Endothelial cell (in vitro differentiated cells): ENCODE measurements around the gene CHN2. TPM values are rescaled to one million over a fixed set of nuclear protein-coding genes. Genes with fewer than 3 reads are reported as not detected.
"Not testable (repeated sequence)": the region's sequence is repeated elsewhere in the genome, so short reads cannot be mapped to it uniquely, and the experiment has no call there.

Source experiments
- DNase-seq: peaks from one replicate; pipeline ENCODE4 v3.0.0; 2021; ENCODE audit warnings: low spot score
- H3K27ac Mint-ChIP-seq: one replicate; pipeline ENCODE4 v1.8.0; 2021; ENCODE audit warnings: mixed read lengths, inconsistent platforms; ENCODE audit not compliant: unreplicated experiment
- H3K27me3 Mint-ChIP-seq: one replicate; pipeline ENCODE4 v1.8.0; 2021; ENCODE audit warnings: mild to moderate bottlenecking, moderate library complexity, mixed read lengths, inconsistent platforms; ENCODE audit not compliant: unreplicated experiment
- H3K36me3 Mint-ChIP-seq: one replicate; pipeline ENCODE4 v1.8.0; 2021; ENCODE audit warnings: mild to moderate bottlenecking, low read depth, mixed read lengths, inconsistent platforms; ENCODE audit not compliant: unreplicated experiment
- H3K4me1 Mint-ChIP-seq: one replicate; pipeline ENCODE4 v1.8.0; 2021; ENCODE audit warnings: mild to moderate bottlenecking, mixed read lengths, inconsistent platforms; ENCODE audit not compliant: unreplicated experiment
- H3K4me3 Mint-ChIP-seq: one replicate; pipeline ENCODE4 v1.8.0; 2021; ENCODE audit warnings: mild to moderate bottlenecking, mixed read lengths, inconsistent platforms; ENCODE audit not compliant: unreplicated experiment
- H3K9me3 Mint-ChIP-seq: one replicate; pipeline ENCODE4 v1.8.0; 2021; ENCODE audit warnings: mixed read lengths, inconsistent platforms; ENCODE audit not compliant: unreplicated experiment
- total RNA-seq: library from RNA; stranded (reverse); fragmentation: NEBNext Ultra II Directional; extraction: Animal tissue kit (Norgen Biotek cat#: 25700); gene quantifications from one replicate; pipeline ENCODE4 v1.2.1, GENCODE V29; 2021; ENCODE audit not compliant: unreplicated experiment
- TF ChIP-seq, protein P1 (sequence below): fragments of 200-600 bp; sonication (generic); IDR thresholded peaks from one replicate; pipeline ENCODE4 v1.5.0; 2021; ENCODE audit warnings: antibody characterized with exemption; ENCODE audit not compliant: unreplicated experiment

The CHN2 gene
- total RNA-seq, 1 donor from 2014 or later: 3.4 TPM

DNA sequence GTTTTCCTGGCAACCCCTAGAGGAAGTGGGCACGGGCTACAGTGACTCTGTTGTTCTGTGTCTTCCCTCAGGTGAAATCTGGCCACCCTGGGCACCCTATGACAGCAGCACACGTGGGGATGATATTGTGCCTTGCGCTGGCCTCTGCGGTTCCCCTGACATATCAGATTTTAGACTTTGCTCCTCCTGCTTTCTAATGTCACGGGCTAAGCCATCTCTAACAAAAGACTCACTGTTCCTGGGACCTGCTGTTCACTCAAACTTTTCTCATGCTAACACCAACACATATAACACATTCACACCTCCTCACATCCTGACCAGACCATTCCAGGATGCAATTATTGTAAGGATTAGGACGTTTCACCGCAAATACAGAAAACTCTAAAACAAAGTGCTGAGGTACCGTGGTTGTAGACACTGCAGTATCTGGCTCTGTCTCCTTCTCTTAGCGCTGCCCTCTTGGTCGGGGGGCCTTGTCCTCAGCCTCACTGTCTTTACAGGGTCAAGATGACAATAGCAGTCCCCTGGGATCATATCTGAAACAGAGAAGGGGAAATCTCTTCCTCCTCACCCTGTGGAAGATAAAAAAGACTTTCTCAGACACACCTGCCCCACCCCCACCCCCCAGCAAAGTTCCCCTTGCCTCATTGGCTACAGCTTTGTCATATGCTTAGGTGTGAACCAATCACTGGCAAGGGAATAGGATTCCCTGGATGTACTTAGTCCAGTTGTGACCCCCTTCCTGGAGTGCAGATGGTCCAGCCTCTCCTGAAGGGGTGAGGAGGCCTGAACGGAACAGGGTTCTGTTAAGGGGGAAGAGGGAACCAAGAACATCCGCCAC lies 14.1 kb downstream of the CHN2 start:
- Mint-ChIP-seq H3K4me3 (no peak overlapping the region), H3K4me1 (no peaks in the 10 kb centered on the region), H3K36me3 (no peaks in the 10 kb centered on the region), H3K9me3 (no peaks in the 10 kb centered on the region), H3K27me3 (peaks cover 4% of the 10 kb centered on the region), H3K27ac (no peak overlapping the region)
- no peak for DNase-seq
- TF ChIP-seq, protein P1, sequence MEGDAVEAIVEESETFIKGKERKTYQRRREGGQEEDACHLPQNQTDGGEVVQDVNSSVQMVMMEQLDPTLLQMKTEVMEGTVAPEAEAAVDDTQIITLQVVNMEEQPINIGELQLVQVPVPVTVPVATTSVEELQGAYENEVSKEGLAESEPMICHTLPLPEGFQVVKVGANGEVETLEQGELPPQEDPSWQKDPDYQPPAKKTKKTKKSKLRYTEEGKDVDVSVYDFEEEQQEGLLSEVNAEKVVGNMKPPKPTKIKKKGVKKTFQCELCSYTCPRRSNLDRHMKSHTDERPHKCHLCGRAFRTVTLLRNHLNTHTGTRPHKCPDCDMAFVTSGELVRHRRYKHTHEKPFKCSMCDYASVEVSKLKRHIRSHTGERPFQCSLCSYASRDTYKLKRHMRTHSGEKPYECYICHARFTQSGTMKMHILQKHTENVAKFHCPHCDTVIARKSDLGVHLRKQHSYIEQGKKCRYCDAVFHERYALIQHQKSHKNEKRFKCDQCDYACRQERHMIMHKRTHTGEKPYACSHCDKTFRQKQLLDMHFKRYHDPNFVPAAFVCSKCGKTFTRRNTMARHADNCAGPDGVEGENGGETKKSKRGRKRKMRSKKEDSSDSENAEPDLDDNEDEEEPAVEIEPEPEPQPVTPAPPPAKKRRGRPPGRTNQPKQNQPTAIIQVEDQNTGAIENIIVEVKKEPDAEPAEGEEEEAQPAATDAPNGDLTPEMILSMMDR: no peak

DNA sequence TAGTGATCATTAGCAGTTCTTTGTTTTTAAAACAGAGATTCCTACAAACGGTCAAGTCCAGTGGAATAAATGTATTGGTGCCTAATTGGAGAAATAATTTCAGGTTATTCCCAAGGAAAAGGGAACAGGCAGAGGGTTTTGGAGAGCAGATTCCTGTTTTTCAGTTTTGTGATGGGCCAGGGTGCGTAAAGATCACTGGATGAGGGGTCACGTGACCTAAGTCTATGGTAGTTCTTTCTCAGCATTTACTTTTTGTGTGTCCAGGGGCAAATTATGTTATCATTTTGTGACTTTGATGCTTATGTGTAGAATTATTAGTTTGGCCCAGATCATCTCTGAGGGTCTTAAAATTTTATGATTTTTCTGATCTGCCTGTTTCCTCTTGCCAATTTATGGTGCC lies 15.2 kb downstream of the CHN2 start:
- DNase-seq: no peak

DNA sequence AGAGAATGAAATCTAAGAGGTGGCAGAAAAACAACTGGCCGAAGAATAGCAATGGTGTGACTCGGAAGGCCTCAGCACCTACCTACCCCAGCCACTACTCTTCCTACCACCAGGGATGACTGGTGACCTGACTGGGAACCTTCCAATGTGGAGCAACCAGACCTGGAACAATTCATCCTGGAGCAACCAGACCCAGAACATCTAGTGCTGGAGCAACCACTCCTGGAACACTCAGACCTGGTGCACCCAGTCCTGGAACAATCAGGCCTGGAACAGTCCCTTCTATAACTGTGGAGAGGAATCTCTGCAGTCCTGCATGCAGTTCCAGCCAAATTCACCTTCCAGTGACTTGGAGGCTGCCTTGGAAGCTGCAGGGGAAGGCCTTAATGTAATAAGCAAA lies 18.2 kb downstream of the CHN2 start:
- not testable (repeated sequence) for H3K4me1 Mint-ChIP-seq, DNase-seq, H3K9me3 Mint-ChIP-seq, H3K4me3 Mint-ChIP-seq, H3K27ac Mint-ChIP-seq, H3K27me3 Mint-ChIP-seq, H3K36me3 Mint-ChIP-seq

More for the DNA sequence above, 15.2 kb downstream of the CHN2 start:
- Mint-ChIP-seq H3K27ac (no peak overlapping the region), H3K27me3 (peaks cover 4% of the 10 kb centered on the region), H3K4me1 (no peaks in the 10 kb centered on the region), H3K9me3 (no peaks in the 10 kb centered on the region), H3K4me3 (no peak overlapping the region), H3K36me3 (no peaks in the 10 kb centered on the region)
- TF ChIP-seq, protein P1: no peak

DNA sequence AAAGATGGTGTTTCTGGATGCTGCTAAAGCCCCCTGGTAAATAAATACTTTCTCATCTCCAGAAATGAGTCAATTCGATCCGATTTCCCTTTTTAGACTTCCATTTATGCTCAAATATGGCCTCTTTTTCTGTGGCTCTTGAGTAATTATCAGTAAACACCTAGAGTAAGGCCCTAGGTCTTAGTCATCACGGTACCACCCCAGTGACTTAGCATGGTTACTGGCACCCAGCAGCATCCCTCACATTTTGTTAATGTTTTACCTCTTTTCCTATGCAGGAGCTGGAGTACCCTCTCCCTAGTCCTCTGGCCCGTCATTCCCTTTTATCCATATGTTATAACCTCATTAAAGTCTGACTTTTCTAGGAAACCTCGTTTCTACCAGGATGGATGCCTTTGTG lies 19.5 kb downstream of the CHN2 start:
- H3K4me1 Mint-ChIP-seq: no peaks in the 10 kb centered on the region
- H3K9me3 Mint-ChIP-seq: no peaks in the 10 kb centered on the region
- TF ChIP-seq, protein P1: no peak
- H3K4me3 Mint-ChIP-seq: no peak overlapping the region
- H3K36me3 Mint-ChIP-seq: no peaks in the 10 kb centered on the region
- peaks cover 3% of the 10 kb centered on the region for H3K27me3 Mint-ChIP-seq
- no peak overlapping the region for H3K27ac Mint-ChIP-seq
- no peak for DNase-seq

DNA sequence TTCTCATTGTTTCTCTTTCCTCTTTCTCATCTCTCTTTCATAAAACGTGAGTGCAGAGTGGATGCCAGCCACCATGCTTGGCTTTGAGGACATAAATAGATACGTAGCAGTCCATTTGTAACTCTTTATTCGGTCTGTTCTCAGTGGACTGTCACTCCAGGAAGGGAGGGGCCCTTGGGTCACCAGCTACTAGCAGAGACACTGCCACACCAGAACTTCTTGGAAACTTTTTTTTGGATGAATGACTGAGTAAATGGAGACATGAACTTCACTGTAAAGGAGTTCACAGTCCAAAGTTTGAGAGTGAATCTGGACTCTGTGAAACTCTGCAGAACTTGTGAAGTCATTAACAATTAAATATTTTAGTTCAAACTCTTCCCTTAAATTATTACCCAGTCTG lies 20.2 kb downstream of the CHN2 start:
- no peaks in the 10 kb centered on the region for H3K36me3 Mint-ChIP-seq
- H3K4me3 Mint-ChIP-seq: no peak overlapping the region
- H3K4me1 Mint-ChIP-seq: no peaks in the 10 kb centered on the region
- H3K27me3 Mint-ChIP-seq: peaks cover 3% of the 10 kb centered on the region
- H3K27ac Mint-ChIP-seq: no peak overlapping the region
- DNase-seq: no peak
- TF ChIP-seq, protein P1: no peak
- no peaks in the 10 kb centered on the region for H3K9me3 Mint-ChIP-seq
